Stimulated activated effector memory CD8-positive, alpha-beta T cell treated with anti-CD3 and anti-CD28 coated beads, Interleukin-12 subunit alpha, Interleukin-12 subunit beta, amount 100 ng/mL, for 72 hours (primary cell): ENCODE data around the gene CECR2.

Experiments
- ATAC-seq: fragments of 150-1000 bp; cut with Tn5 transposase; 2 replicates; pipeline ENCODE4 v1.10.0; 2021
- DNase-seq, 2 donors: peaks; one replicate each; pipeline ENCODE4 v3.0.0; 2021 to 2022; ENCODE audit warnings: low spot score in 2 of 2
- H3K27ac Mint-ChIP-seq: one replicate; pipeline ENCODE4 v1.8.0; 2022; ENCODE audit warnings: mild to moderate bottlenecking, mixed read lengths
- H3K36me3 Mint-ChIP-seq: one replicate; pipeline ENCODE4 v1.8.0; 2022; ENCODE audit warnings: mild to moderate bottlenecking, mixed read lengths
- H3K4me1 Mint-ChIP-seq: one replicate; pipeline ENCODE4 v1.8.0; 2022; ENCODE audit warnings: mixed read lengths
- H3K4me3 Mint-ChIP-seq: one replicate; pipeline ENCODE4 v1.8.0; 2022; ENCODE audit warnings: mild to moderate bottlenecking, mixed read lengths
- H3K9me3 Mint-ChIP-seq: one replicate; pipeline ENCODE4 v1.8.0; 2022; ENCODE audit warnings: mixed read lengths

CECR2 gene

GRCh38 chr22:17369439-17370025 is at the start of gene CECR2:
CECR2 (plus strand) TSS chr22:17369460; CDS start chr22:17369784, 324 bp downstream.
- ATAC-seq (peak; percentile 60), DNase-seq (peak in 1 of 2 donors; percentile 6)
- Mint-ChIP-seq H3K4me3 (peak within 1 kb of the TSS; percentile 60), H3K9me3 (no peaks in the 10 kb centered on the region), H3K4me1 (peaks cover 24% of the 10 kb centered on the region), H3K27ac (no peak within 1 kb of the TSS), H3K36me3 (no peaks in the 10 kb centered on the region)

DNA sequence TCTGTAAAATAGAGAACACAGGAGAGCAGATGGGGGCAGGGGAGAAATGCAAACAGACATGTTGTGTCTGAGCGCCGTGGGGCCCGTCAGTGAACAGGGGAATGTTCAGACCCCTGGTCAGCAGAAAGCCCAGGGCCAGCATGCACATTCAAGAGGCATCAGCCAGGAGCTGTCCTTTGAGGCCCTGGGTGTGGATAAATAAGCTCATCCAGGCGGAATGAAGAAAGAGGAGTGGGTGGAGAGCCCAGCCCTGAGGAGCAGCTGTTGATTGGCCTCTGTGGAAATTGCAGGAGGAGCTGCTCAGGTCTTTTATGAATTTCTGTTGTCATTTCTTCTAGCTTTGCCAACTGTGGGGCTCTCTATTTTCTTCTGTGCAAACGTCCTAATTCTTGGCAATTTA is 49.7 kb upstream of the CECR2 start:
- Mint-ChIP-seq H3K27ac (no peak overlapping the region), H3K36me3 (no peaks in the 10 kb centered on the region), H3K9me3 (no peaks in the 10 kb centered on the region), H3K4me1 (no peaks in the 10 kb centered on the region), H3K4me3 (no peak overlapping the region)
- ATAC-seq (no peak), DNase-seq (no peak)

- Mint-ChIP-seq H3K4me3 (no peak overlapping the region), H3K36me3 (no peaks in the 10 kb centered on the region), H3K27ac (no peak overlapping the region), H3K9me3 (no peaks in the 10 kb centered on the region), H3K4me1 (no peaks in the 10 kb centered on the region)
- DNase-seq = no peak
- ATAC-seq = no peak
These were observed 46.7 kb upstream of the CECR2 start for GRCh38 chr22:17322511-17322910.

- no peaks in the 10 kb centered on the region for H3K36me3 Mint-ChIP-seq
- no peaks in the 10 kb centered on the region for H3K9me3 Mint-ChIP-seq
- no peak for DNase-seq
- no peak overlapping the region for H3K27ac Mint-ChIP-seq
- H3K4me3 Mint-ChIP-seq = no peak overlapping the region
- no peak for ATAC-seq
- H3K4me1 Mint-ChIP-seq = no peaks in the 10 kb centered on the region
These were observed 37.6 kb upstream of the CECR2 start for GRCh38 chr22:17331690-17332089.

DNA sequence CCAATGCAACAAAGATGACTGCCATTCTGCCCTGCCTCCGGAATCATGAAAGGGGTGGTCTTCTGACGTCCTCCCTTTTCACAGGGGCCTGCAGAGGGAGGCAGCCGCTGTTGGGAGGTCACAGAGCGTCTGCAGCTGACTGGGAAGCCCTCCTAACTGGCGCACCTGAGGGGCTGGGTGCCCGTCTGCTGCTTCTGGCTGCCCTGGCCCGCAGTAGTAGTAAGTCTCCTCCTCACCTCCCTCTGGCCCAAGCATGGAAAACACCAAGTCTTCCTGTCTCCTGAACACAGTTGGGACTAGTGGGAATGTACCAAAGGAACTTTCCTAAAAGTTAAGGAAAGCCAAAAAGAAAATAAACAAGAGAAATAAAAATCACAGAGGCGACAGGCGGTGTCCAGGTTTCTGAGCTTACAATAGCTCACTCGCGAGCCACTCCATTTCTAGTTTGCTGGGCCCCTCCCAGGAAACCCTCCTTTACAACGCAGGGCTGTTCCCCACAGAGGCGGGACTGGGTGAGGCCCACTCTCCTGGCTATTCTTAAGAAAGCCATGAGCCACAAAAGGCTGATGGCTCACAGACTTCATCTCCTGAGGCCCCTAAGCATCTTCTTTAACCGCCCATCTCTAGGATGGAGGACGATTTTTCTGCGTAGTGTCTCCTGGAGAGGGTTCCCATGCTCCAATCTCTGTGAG is 37.0 kb upstream of the CECR2 start:
- Mint-ChIP-seq H3K36me3 (no peaks in the 10 kb centered on the region), H3K27ac (no peak overlapping the region), H3K4me1 (no peaks in the 10 kb centered on the region), H3K9me3 (no peaks in the 10 kb centered on the region), H3K4me3 (no peak overlapping the region)
- no peak for ATAC-seq
- no peak for DNase-seq

GRCh38 chr22:17334059-17334458 is 35.2 kb upstream of the CECR2 start:
- no peak overlapping the region for H3K27ac Mint-ChIP-seq
- DNase-seq (no peak), ATAC-seq (no peak)
- no peaks in the 10 kb centered on the region for H3K36me3 Mint-ChIP-seq
- H3K4me3 Mint-ChIP-seq = no peak overlapping the region
- no peaks in the 10 kb centered on the region for H3K4me1 Mint-ChIP-seq
- H3K9me3 Mint-ChIP-seq = no peaks in the 10 kb centered on the region

DNA sequence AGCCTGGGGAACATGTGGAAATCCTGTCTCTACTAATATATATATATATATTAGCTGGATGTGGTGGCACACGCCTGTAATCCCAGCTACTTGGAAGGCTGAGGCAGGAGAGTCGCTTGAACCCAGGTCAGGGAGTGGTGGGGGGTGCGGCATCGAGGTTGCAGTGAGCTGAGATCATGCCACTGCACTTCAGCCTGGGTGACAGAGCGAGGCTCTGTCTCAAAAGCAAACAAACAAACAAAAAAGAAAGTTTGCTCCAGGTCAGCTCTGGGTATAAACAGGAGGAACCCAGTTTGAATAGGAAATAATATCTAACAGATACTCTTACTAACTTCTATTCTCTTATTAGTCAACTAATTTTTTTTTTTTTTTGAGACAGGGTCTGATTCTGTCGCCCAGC is 34.3 kb upstream of the CECR2 start:
- Mint-ChIP-seq H3K4me1 (no peaks in the 10 kb centered on the region), H3K27ac (no peak overlapping the region), H3K36me3 (no peaks in the 10 kb centered on the region), H3K4me3 (no peak overlapping the region), H3K9me3 (no peaks in the 10 kb centered on the region)
- no peak for DNase-seq
- ATAC-seq = no peak

DNA sequence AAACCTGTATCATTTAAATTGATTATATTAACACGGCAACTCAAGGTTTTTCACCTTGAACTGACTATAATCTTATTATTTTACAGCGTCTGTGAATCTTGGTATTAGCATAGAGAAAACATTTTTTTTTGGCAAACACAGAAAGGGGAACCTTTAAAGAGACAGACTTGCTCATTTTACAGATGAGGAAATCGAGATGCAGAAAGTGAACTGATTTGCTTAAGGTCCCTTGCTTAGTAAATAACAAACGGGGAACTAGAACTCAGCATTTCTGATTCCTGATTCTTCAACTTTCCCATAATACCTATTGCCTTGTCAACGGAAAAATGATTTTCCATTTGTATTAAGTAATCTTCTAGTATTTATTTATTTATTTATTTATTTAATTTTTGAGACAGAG is 33.2 kb upstream of the CECR2 start:
- DNase-seq = no peak
- no peak for ATAC-seq
- no peaks in the 10 kb centered on the region for H3K9me3 Mint-ChIP-seq
- H3K36me3 Mint-ChIP-seq = no peaks in the 10 kb centered on the region
- H3K4me3 Mint-ChIP-seq = no peak overlapping the region
- H3K4me1 Mint-ChIP-seq = no peaks in the 10 kb centered on the region
- H3K27ac Mint-ChIP-seq = no peak overlapping the region

- no peaks in the 10 kb centered on the region for H3K4me1 Mint-ChIP-seq
- DNase-seq (no peak), ATAC-seq (no peak)
- no peaks in the 10 kb centered on the region for H3K9me3 Mint-ChIP-seq
- H3K27ac Mint-ChIP-seq = no peak overlapping the region
- no peaks in the 10 kb centered on the region for H3K36me3 Mint-ChIP-seq
- no peak overlapping the region for H3K4me3 Mint-ChIP-seq
These were observed 31.6 kb upstream of the CECR2 start for GRCh38 chr22:17337639-17338038.

GRCh38 chr22:17339095-17339693 is 30.1 kb upstream of the CECR2 start:
- Mint-ChIP-seq H3K27ac (no peak overlapping the region), H3K9me3 (no peaks in the 10 kb centered on the region), H3K4me3 (no peak overlapping the region), H3K4me1 (no peaks in the 10 kb centered on the region), H3K36me3 (no peaks in the 10 kb centered on the region)
- ATAC-seq = no peak
- DNase-seq = no peak

GRCh38 chr22:17342361-17342760 is 26.9 kb upstream of the CECR2 start:
- no peaks in the 10 kb centered on the region for H3K36me3 Mint-ChIP-seq
- H3K9me3 Mint-ChIP-seq = no peaks in the 10 kb centered on the region
- H3K27ac Mint-ChIP-seq = no peak overlapping the region
- ATAC-seq = no peak
- DNase-seq = no peak
- no peak overlapping the region for H3K4me3 Mint-ChIP-seq
- H3K4me1 Mint-ChIP-seq = no peaks in the 10 kb centered on the region

- Mint-ChIP-seq H3K27ac (no peak overlapping the region), H3K9me3 (no peaks in the 10 kb centered on the region), H3K4me1 (no peaks in the 10 kb centered on the region), H3K4me3 (no peak overlapping the region), H3K36me3 (no peaks in the 10 kb centered on the region)
- no peak for ATAC-seq
- DNase-seq = no peak
These were observed 25.5 kb upstream of the CECR2 start for GRCh38 chr22:17343766-17344165.

GRCh38 chr22:17346578-17346977 is 22.7 kb upstream of the CECR2 start:
- H3K9me3 Mint-ChIP-seq = no peaks in the 10 kb centered on the region
- DNase-seq (no peak), ATAC-seq (no peak)
- no peaks in the 10 kb centered on the region for H3K36me3 Mint-ChIP-seq
- H3K27ac Mint-ChIP-seq = no peak overlapping the region
- peaks cover 6% of the 10 kb centered on the region for H3K4me1 Mint-ChIP-seq
- no peak overlapping the region for H3K4me3 Mint-ChIP-seq

- peaks cover 6% of the 10 kb centered on the region for H3K4me1 Mint-ChIP-seq
- DNase-seq = no peak
- no peak for ATAC-seq
- H3K4me3 Mint-ChIP-seq = no peak overlapping the region
- no peak overlapping the region for H3K27ac Mint-ChIP-seq
- H3K9me3 Mint-ChIP-seq = no peaks in the 10 kb centered on the region
- H3K36me3 Mint-ChIP-seq = no peaks in the 10 kb centered on the region
These were observed 21.5 kb upstream of the CECR2 start for GRCh38 chr22:17347724-17348123.

DNA sequence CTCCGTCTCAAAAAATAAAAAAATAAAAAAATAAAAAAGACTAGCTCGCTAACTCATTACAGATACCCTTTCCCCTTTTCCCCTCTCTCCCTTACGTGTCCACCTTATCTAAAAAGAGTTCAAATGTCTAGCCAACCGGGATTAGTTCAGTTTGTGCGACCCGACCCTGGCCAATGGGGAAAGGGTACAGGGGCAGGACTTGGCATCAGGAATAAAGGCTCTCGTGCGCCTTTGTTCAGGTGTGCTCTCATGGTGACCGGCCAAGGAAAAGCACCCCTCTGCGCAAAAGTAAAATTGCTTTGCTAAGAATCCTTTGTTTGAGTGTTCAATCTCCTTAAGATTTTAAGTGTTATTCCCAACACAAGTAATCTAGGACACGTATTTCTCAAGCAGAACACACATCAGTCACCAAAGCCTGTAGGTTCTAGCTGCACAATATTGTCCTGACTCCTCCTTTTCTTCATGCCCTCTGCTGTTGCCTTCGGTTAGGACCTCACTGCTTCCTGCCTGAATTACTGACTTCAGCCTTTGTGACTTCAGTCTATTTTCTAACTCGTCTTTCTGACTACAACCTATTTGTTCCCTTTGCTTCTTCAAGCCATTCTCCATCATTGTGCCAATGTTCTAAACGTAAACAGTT is 20.7 kb upstream of the CECR2 start:
- DNase-seq = no peak
- Mint-ChIP-seq H3K9me3 (no peaks in the 10 kb centered on the region), H3K4me1 (peaks cover 6% of the 10 kb centered on the region), H3K4me3 (no peak overlapping the region), H3K27ac (no peak overlapping the region), H3K36me3 (no peaks in the 10 kb centered on the region)
- ATAC-seq = no peak

DNA sequence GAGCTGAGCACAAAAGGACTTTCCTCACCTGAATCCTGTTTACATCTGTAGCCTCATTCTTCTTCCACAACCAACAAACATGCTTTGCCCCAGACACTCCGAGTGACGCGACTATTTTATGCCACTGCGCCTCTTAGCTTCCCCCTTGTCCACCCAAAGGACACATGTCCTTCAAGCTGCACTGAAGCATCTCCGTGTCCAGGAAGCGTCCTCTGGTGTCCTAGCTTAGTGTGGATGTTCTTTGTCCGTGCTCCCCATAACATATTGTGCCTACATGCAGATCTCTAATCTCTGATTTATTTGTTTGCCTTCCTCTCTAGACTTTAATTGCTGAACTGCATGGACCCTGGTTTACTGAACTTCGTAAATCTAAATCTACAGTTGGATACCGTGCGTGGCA is 20.1 kb upstream of the CECR2 start:
- ATAC-seq (no peak), DNase-seq (no peak)
- H3K4me3 Mint-ChIP-seq = no peak overlapping the region
- H3K36me3 Mint-ChIP-seq = no peaks in the 10 kb centered on the region
- H3K4me1 Mint-ChIP-seq = peaks cover 6% of the 10 kb centered on the region
- H3K27ac Mint-ChIP-seq = no peak overlapping the region
- H3K9me3 Mint-ChIP-seq = no peaks in the 10 kb centered on the region
